GM12878 (cell line): ENCODE data around the gene OR10G2. TPM values are rescaled to one million over a fixed set of nuclear protein-coding genes. Genes with fewer than 3 reads are reported as not detected.

Experiments
- ATAC-seq: fragments of 200-7000 bp; cut with Tn5 transposase; 3 replicates; pipeline ENCODE4 v1.9.1; 2020; ENCODE audit warnings: mild to moderate bottlenecking, moderate library complexity
- BruUV-seq: library from RNA; stranded (reverse); fragments of 400-500 nt; replicated peaks from 2 replicates; lab custom pipeline; 2021; lab: Mats Ljungman, UMichigan
- CTCF ChIA-PET: fragments of 300-600 bp; sonication (Branson Sonifier 250); formaldehyde crosslinking; extraction: SDS; loops from one replicate; lab custom pipeline; 2021; ENCODE audit warnings: inconsistent platforms; lab: Yijun Ruan, JAX
- POLR2A ChIA-PET: fragments of 350-600 bp; formaldehyde crosslinking; extraction: SDS; loops from one replicate; lab custom pipeline; 2021; ENCODE audit warnings: inconsistent platforms; lab: Charles Lee
- RAD21 ChIA-PET: fragments of 300-600 bp; sonication (Branson Sonifier 250); formaldehyde crosslinking; loops from one replicate; lab custom pipeline; 2023; ENCODE audit warnings: antibody characterized with exemption; ENCODE audit not compliant: unreplicated experiment; lab: Charles Lee
- SMC1A ChIA-PET: fragments of 300-600 bp; sonication (Branson Sonifier 250); formaldehyde crosslinking; loops from one replicate; lab custom pipeline; 2023; ENCODE audit not compliant: unreplicated experiment, uncharacterized antibody; lab: Charles Lee
- DNase-seq: peaks from one replicate; pipeline ENCODE4 v3.0.0-alpha.2; 2011; ENCODE audit warnings: low read depth, low spot score
- FAIRE-seq: peaks from 3 replicates; lab custom pipeline; 2011; peaks lifted over from hg19 to GRCh38; lab: Jason Lieb, UNC
- H2AFZ ChIP-seq: 2 replicates; pipeline ENCODE4 v1.6.0; 2011; ENCODE audit warnings: low read depth, low read length, control low read depth; ENCODE audit not compliant: control insufficient read depth
- H3K27ac ChIP-seq: 2 replicates; pipeline ENCODE4 v1.5.1; 2011; ENCODE audit warnings: control low read depth; ENCODE audit not compliant: control insufficient read depth, insufficient read depth
- H3K27me3 ChIP-seq, 2 experiments: replicated peaks in 1 of 2; 2 replicates each; pipeline versions ENCODE4 v1.6.0 to v1.6.1; 2011; ENCODE audit warnings: low read length in 1 of 2; ENCODE audit not compliant: control insufficient read depth in 2 of 2, insufficient read depth in 2 of 2
- H3K36me3 ChIP-seq, 2 experiments: 2 replicates each; pipeline ENCODE4 v1.5.1; 2011; ENCODE audit warnings: low read length in 1 of 2; ENCODE audit not compliant: control insufficient read depth in 2 of 2, insufficient read depth in 2 of 2
- H3K4me1 ChIP-seq: 2 replicates; pipeline ENCODE4 v1.6.1; 2011; ENCODE audit warnings: mild to moderate bottlenecking, low read length, moderate library complexity, mixed read lengths; ENCODE audit not compliant: control insufficient read depth, insufficient read depth
- H3K4me2 ChIP-seq: 2 replicates; pipeline ENCODE4 v1.6.0; 2011; ENCODE audit warnings: control low read depth; ENCODE audit not compliant: control insufficient read depth, insufficient read depth
- H3K4me3 ChIP-seq: fragments of 200-600 bp; sonication (generic); 2 replicates; pipeline ENCODE4 v1.5.1; 2016
- H3K79me2 ChIP-seq: 2 replicates; pipeline ENCODE4 v1.6.0; 2011; ENCODE audit warnings: low read length; ENCODE audit not compliant: control insufficient read depth, insufficient read depth
- H3K9ac ChIP-seq: 2 replicates; pipeline ENCODE4 v1.8.0; 2011; ENCODE audit warnings: low read length, control low read depth, mixed read lengths; ENCODE audit not compliant: control insufficient read depth, insufficient read depth
- H3K9me3 ChIP-seq: replicated peaks from 3 replicates; pipeline ENCODE4 v1.5.1; 2011; ENCODE audit warnings: mild to moderate bottlenecking, low read length; ENCODE audit not compliant: control insufficient read depth, insufficient read depth
- H4K20me1 ChIP-seq: 2 replicates; pipeline ENCODE4 v1.6.0; 2011; ENCODE audit not compliant: control insufficient read depth, insufficient read depth
- BHLHE40 ChIP-seq, 2 experiments: fragments of 450-650 bp in 1 of 2; IDR thresholded peaks; 2 replicates each; pipeline ENCODE4 v1.6.1; 2011 to 2017; ENCODE audit warnings: low read depth in 2 of 2, borderline replicate concordance in 1 of 2, improper control_type of control experiment in 1 of 2, low read length in 1 of 2, mild to moderate bottlenecking in 1 of 2
- CHD2 ChIP-seq: IDR thresholded peaks from 2 replicates; pipeline ENCODE4 v1.6.1; 2011; ENCODE audit warnings: low read depth, low read length, improper control_type of control experiment, borderline replicate concordance
- DPF2 ChIP-seq: fragments of 450-650 bp; IDR thresholded peaks from 2 replicates; pipeline ENCODE4 v1.6.1; 2017; ENCODE audit warnings: mild to moderate bottlenecking
- EP300 ChIP-seq, 2 experiments: fragments of 150-350 bp in 1 of 2; IDR thresholded peaks; 2 replicates each; pipeline ENCODE4 v1.6.1; 2011 to 2012; ENCODE audit warnings: low read depth in 2 of 2, low read length in 2 of 2, borderline replicate concordance in 1 of 2, improper control_type of control experiment in 1 of 2, inconsistent platforms in 1 of 2; ENCODE audit not compliant: control insufficient read depth in 1 of 2
- GATAD2B ChIP-seq: fragments of 450-650 bp; conservative IDR thresholded peaks from 2 replicates; pipeline ENCODE4 v1.6.1; 2017; ENCODE audit warnings: low read depth, mild to moderate bottlenecking, moderate library complexity
- HDAC6 ChIP-seq: fragments of 200-600 bp; sonication (generic); IDR thresholded peaks from one replicate; pipeline ENCODE4 v1.8.0; 2017; ENCODE audit warnings: antibody characterized with exemption; ENCODE audit not compliant: unreplicated experiment
- IKZF2 ChIP-seq, 2 experiments: fragments of 450-650 bp; IDR thresholded peaks; 2 replicates each; pipeline ENCODE4 v1.6.1; 2017; ENCODE audit warnings: mild to moderate bottlenecking in 2 of 2, moderate library complexity in 2 of 2
- JUNB ChIP-seq: IDR thresholded peaks from 2 replicates; pipeline ENCODE4 v1.6.1; 2016; ENCODE audit warnings: antibody characterized with exemption, mild to moderate bottlenecking
- KDM1A ChIP-seq: fragments of 200-600 bp; sonication (generic); IDR thresholded peaks from 2 replicates; pipeline ENCODE4 v1.6.1; 2016; ENCODE audit warnings: borderline replicate concordance
- MEF2B ChIP-seq: fragments of 450-650 bp; IDR thresholded peaks from 2 replicates; pipeline ENCODE4 v1.6.1; 2018; ENCODE audit warnings: mild to moderate bottlenecking, moderate library complexity; ENCODE audit not compliant: partially characterized antibody, poor library complexity, severe bottlenecking
- RB1 ChIP-seq: fragments of 450-650 bp; formaldehyde crosslinking; IDR thresholded peaks from 2 replicates; pipeline ENCODE4 v1.6.1; 2017; ENCODE audit warnings: mild to moderate bottlenecking, borderline replicate concordance
- SMAD5 ChIP-seq: IDR thresholded peaks from 2 replicates; pipeline ENCODE4 v1.6.1; 2016; ENCODE audit warnings: antibody characterized with exemption, low read depth
- TCF7 ChIP-seq: IDR thresholded peaks from 2 replicates; pipeline ENCODE4 v1.6.1; 2014; ENCODE audit warnings: antibody characterized with exemption, borderline replicate concordance
- ZSCAN29 ChIP-seq: fragments of 450-650 bp; IDR thresholded peaks from 2 replicates; pipeline ENCODE4 v1.6.1; 2017; ENCODE audit warnings: mild to moderate bottlenecking, moderate library complexity
- WGBS: methylation state at CpG from one replicate; pipeline ENCODE4 v1.1.6; 2016; ENCODE audit warnings: low lambda C conversion rate; ENCODE audit not compliant: insufficient replicate concordance, insufficient coverage; ENCODE audit errors: missing lambda C conversion rate; 5-methylcytosine and 5-hydroxymethylcytosine counted together
- in situ Hi-C: fragments of 300-500 bp; cut with MboI; formaldehyde crosslinking; loops from 9 replicates; pipeline ENCODE4 v1.14.3; 2018; ENCODE audit warnings: mixed read lengths
- intact Hi-C: fragments of 100-400 bp; cut with micrococcal nuclease; formaldehyde crosslinking; loops from one replicate; pipeline ENCODE4 v1.14.2; 2022; ENCODE audit not compliant: unreplicated experiment
- polyA plus RNA-seq, 11 experiments: library from polyadenylated mRNA; depleted of rRNA in 4 of 11; unstranded in 6 of 11; stranded (reverse) in 5 of 11; fragments of >200 nt; fragmentation: Nextera tagmentation in 4 of 11; fragmentation: Illumina TruSeq in 1 of 11; extraction: Ambion mirVana in 4 of 11; extraction: Trizol in 1 of 11; gene quantifications; 1 replicate in 1 of 11; 2 replicates in 10 of 11; pipeline versions ENCODE4 v1.2.1 to v1.2.3, GENCODE V29; 2011 to 2016; ENCODE audit warnings: inconsistent platforms in 2 of 11, missing spikeins in 2 of 11, low read depth in 1 of 11
- total RNA-seq, 4 experiments: library from RNA; depleted of rRNA in 3 of 4; stranded (reverse); fragments of >200 nt in 3 of 4; fragmentation: Illumina TruSeq in 1 of 4; extraction: Trizol in 1 of 4; gene quantifications; 2 replicates each; pipeline versions ENCODE4 v1.2.1 to v1.2.3, GENCODE V29; 2013 to 2021
- TF ChIP-seq, protein P1 (sequence below): fragments of 450-650 bp; IDR thresholded peaks from 2 replicates; pipeline ENCODE4 v1.6.1; 2017; ENCODE audit warnings: mild to moderate bottlenecking, moderate library complexity

OR10G2 gene
- total and polyA plus RNA-seq, 10 of the 15 experiments (the other 5 are each of a cell fraction or from before 2014, with no cell fraction given) = not detected

- H3K4me1 ChIP-seq = no peaks in the 10 kb centered on the region
- H3K4me2 ChIP-seq = no peak overlapping the region
- ChIA-PET SMC1A (no interaction called here), CTCF (interaction anchor here (0.6 to 1.3 kb wide), 2 partner anchors 10 to 409 kb away, joined by 3 read pairs; no protein-coding TSS in a partner anchor), POLR2A (no interaction called here), RAD21 (no interaction called here)
- no peak for ATAC-seq
- DNase-seq = no peak
- intact Hi-C loops (no loop called here), in situ Hi-C loops (no loop called here)
- no peak overlapping the region for H3K4me3 ChIP-seq
- H4K20me1 ChIP-seq = no peaks in the 10 kb centered on the region
- no peak overlapping the region for H3K27ac ChIP-seq
- FAIRE-seq = no peak
- BruUV-seq = no TSS peak
- no peak overlapping the region for H2AFZ ChIP-seq
- H3K9me3 ChIP-seq = no peaks in the 10 kb centered on the region
- no peak overlapping the region for H3K9ac ChIP-seq
- no peak for TF ChIP-seq HDAC6
- TF ChIP-seq IKZF2 (IDR thresholded peaks at IDR 0.05) = no peak
- TF ChIP-seq ZSCAN29 = no peak
- H3K27me3 ChIP-seq = no peaks in the 10 kb centered on the region
- H3K79me2 ChIP-seq = no peaks in the 10 kb centered on the region
- WGBS = 0% methylated on average over 1 of the region's 1 CpG
- H3K36me3 ChIP-seq = no peaks in the 10 kb centered on the region
These were observed 20.5 kb downstream of the OR10G2 start for GRCh38 chr14:21614240-21614639.

DNA sequence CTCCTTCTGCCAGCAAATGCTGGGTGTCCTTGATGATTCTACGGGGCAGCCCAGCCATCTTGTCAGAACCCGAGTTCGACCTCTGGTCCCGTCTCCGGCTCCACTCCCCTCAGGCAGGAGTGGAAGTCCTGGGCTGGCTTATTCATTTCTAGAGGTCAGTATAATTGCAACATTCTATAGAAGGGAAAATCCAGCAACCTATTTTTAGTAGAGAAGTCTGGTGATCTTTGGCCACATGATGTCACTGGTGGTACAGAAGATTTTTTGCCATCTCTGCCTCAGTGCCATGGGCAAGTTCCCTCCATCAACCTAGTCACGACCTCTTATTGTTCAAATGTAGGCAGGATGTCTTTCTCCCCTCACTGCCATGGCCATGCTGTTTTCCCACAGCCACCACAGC, 22.4 kb downstream of the OR10G2 start:
- H3K27ac ChIP-seq = no peak overlapping the region
- no peaks in the 10 kb centered on the region for H3K9me3 ChIP-seq
- in situ Hi-C loops = no loop called here
- ChIA-PET SMC1A (no interaction called here), RAD21 (no interaction called here), POLR2A (no interaction called here), CTCF (no interaction called here)
- BruUV-seq = no TSS peak
- no peaks in the 10 kb centered on the region for H4K20me1 ChIP-seq
- no peak overlapping the region for H3K4me3 ChIP-seq
- DNase-seq (peak; percentile 3), ATAC-seq (peak; percentile 84), FAIRE-seq (no peak)
- 35% methylated on average over 6 of the region's 6 CpGs for WGBS
- H2AFZ ChIP-seq = no peak overlapping the region; the same call in 1 of the 2 replicates
- no peaks in the 10 kb centered on the region for H3K27me3 ChIP-seq
- no peak overlapping the region for H3K4me2 ChIP-seq
- no peaks in the 10 kb centered on the region for H3K36me3 ChIP-seq
- no peaks in the 10 kb centered on the region for H3K4me1 ChIP-seq
- H3K9ac ChIP-seq = no peak overlapping the region
- H3K79me2 ChIP-seq = no peaks in the 10 kb centered on the region
- intact Hi-C loops = no loop called here
- 0 out of 2 replicates have a peak, but pooled peaks have one; percentile 28 for TF ChIP-seq DPF2
- peak; percentile 16 for TF ChIP-seq MEF2B
- TF ChIP-seq GATAD2B = no peak
- 0 out of 4 replicates have a peak, but pooled peaks of 1 of the 2 experiments have one; percentile 33 for TF ChIP-seq EP300 (IDR thresholded peaks at IDR 0.05; ENCODE audit: borderline replicate concordance in 1 of 2, control insufficient read depth in 1 of 2, low read depth in 2 of 2, low read length in 2 of 2)
- no peak for TF ChIP-seq SMAD5
- TF ChIP-seq KDM1A = no peak
- TF ChIP-seq, protein P1, sequence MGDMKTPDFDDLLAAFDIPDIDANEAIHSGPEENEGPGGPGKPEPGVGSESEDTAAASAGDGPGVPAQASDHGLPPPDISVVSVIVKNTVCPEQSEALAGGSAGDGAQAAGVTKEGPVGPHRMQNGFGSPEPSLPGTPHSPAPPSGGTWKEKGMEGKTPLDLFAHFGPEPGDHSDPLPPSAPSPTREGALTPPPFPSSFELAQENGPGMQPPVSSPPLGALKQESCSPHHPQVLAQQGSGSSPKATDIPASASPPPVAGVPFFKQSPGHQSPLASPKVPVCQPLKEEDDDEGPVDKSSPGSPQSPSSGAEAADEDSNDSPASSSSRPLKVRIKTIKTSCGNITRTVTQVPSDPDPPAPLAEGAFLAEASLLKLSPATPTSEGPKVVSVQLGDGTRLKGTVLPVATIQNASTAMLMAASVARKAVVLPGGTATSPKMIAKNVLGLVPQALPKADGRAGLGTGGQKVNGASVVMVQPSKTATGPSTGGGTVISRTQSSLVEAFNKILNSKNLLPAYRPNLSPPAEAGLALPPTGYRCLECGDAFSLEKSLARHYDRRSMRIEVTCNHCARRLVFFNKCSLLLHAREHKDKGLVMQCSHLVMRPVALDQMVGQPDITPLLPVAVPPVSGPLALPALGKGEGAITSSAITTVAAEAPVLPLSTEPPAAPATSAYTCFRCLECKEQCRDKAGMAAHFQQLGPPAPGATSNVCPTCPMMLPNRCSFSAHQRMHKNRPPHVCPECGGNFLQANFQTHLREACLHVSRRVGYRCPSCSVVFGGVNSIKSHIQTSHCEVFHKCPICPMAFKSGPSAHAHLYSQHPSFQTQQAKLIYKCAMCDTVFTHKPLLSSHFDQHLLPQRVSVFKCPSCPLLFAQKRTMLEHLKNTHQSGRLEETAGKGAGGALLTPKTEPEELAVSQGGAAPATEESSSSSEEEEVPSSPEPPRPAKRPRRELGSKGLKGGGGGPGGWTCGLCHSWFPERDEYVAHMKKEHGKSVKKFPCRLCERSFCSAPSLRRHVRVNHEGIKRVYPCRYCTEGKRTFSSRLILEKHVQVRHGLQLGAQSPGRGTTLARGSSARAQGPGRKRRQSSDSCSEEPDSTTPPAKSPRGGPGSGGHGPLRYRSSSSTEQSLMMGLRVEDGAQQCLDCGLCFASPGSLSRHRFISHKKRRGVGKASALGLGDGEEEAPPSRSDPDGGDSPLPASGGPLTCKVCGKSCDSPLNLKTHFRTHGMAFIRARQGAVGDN = no peak
- no peak for TF ChIP-seq RB1
- TF ChIP-seq CHD2 = no peak
- no peak for TF ChIP-seq TCF7
- TF ChIP-seq BHLHE40 (IDR thresholded peaks at IDR 0.05; ENCODE audit: borderline replicate concordance in 1 of 2, low read depth in 2 of 2, low read length in 1 of 2) = peak in 1 of 2 experiments; percentile 62; a peak in 2 of 4 replicates
- TF ChIP-seq JUNB = peak; percentile 57; the same call in 1 of the 2 replicates
- TF ChIP-seq IKZF2 (IDR thresholded peaks at IDR 0.05) = 0 out of 4 replicates have a peak, but pooled peaks of 1 of the 2 experiments have one; percentile 18
